K562 (cell line): ENCODE results near the gene ABCF2. TPM values are rescaled to one million over a fixed set of nuclear protein-coding genes. Genes with fewer than 3 reads are reported as not detected.
A peak's percentile ranks its signal among the peaks of the same experiment; 100 is the strongest.

ENCODE experiments used
- CSDE1 ChIP-seq, 2 experiments: fragments of 450-650 bp; IDR thresholded peaks; 2 replicates each; pipeline ENCODE4 v1.6.1; 2016; ENCODE audit warnings: mild to moderate bottlenecking in 1 of 2
- ERF ChIP-seq: fragments of 450-650 bp; formaldehyde crosslinking; IDR thresholded peaks from 2 replicates; pipeline ENCODE4 v1.4.0; 2020; ENCODE audit warnings: mild to moderate bottlenecking, mixed read lengths
- FOXP1 ChIP-seq: sonication (generic); formaldehyde crosslinking; IDR thresholded peaks from 2 replicates; pipeline ENCODE4 v1.8.0; 2022; ENCODE audit warnings: mild to moderate bottlenecking, missing genetic modification reagents
- HMGXB4 ChIP-seq: sonication (generic); formaldehyde crosslinking; IDR thresholded peaks from 2 replicates; pipeline ENCODE4 v1.8.1; 2023; ENCODE audit warnings: mild to moderate bottlenecking, missing genetic modification reagents
- MAZ ChIP-seq, 2 experiments: fragments of 450-650 bp in 1 of 2; sonication (generic) in 1 of 2; formaldehyde crosslinking; IDR thresholded peaks in 1 of 2; conservative IDR thresholded peaks in 1 of 2; 2 replicates each; pipeline versions ENCODE4 v1.4.0 to v1.5.0; 2020; ENCODE audit warnings: mild to moderate bottlenecking in 1 of 2, missing genetic modification reagents in 1 of 2
- MCM7 ChIP-seq, 2 experiments: fragments of 450-650 bp; IDR thresholded peaks; 2 replicates each; pipeline ENCODE4 v1.6.1; 2016 to 2018
- MYNN ChIP-seq, 2 experiments: sonication (generic); formaldehyde crosslinking in 1 of 2; IDR thresholded peaks; 2 replicates each; pipeline versions ENCODE4 v1.5.0 to v1.6.1; 2016 to 2020; ENCODE audit warnings: antibody characterized with exemption in 1 of 2, missing genetic modification reagents in 1 of 2
- NRF1 ChIP-seq, 2 experiments: fragments of 450-650 bp; IDR thresholded peaks in 1 of 2; conservative IDR thresholded peaks in 1 of 2; 2 replicates each; pipeline ENCODE4 v1.6.1; 2014; ENCODE audit warnings: mild to moderate bottlenecking in 2 of 2
- RB1 ChIP-seq: fragments of 450-650 bp; IDR thresholded peaks from 2 replicates; pipeline ENCODE4 v1.6.1; 2017; ENCODE audit warnings: low read depth, mild to moderate bottlenecking
- RBBP5 ChIP-seq: fragments of 200-600 bp; sonication (generic); IDR thresholded peaks from 2 replicates; pipeline ENCODE4 v1.6.1; 2012; ENCODE audit warnings: borderline replicate concordance, mild to moderate bottlenecking, low read length, control low read depth, inconsistent platforms; ENCODE audit not compliant: insufficient read depth, poor library complexity, severe bottlenecking
- SAP30 ChIP-seq: fragments of 200-600 bp; sonication (generic); IDR thresholded peaks from 2 replicates; pipeline ENCODE4 v1.6.1; 2012; ENCODE audit warnings: borderline replicate concordance, low read depth, mild to moderate bottlenecking, moderate library complexity, low read length, control low read depth, inconsistent platforms; ENCODE audit not compliant: insufficient read depth, poor library complexity, severe bottlenecking
- SMAD3 ChIP-seq: fragments of 450-650 bp; formaldehyde crosslinking; conservative IDR thresholded peaks from 2 replicates; pipeline ENCODE4 v1.4.0; 2020; ENCODE audit warnings: mild to moderate bottlenecking
- SNIP1 ChIP-seq: fragments of 450-650 bp; IDR thresholded peaks from 2 replicates; pipeline ENCODE4 v1.7.1; 2017; ENCODE audit warnings: low read depth, mild to moderate bottlenecking
- TAF9B ChIP-seq: fragments of 450-650 bp; IDR thresholded peaks from 2 replicates; pipeline ENCODE4 v1.6.1; 2018; ENCODE audit warnings: mild to moderate bottlenecking; ENCODE audit not compliant: partially characterized antibody
- XRCC5 ChIP-seq: fragments of 200-400 bp; formaldehyde crosslinking; IDR thresholded peaks from 2 replicates; pipeline ENCODE4 v1.6.1; 2017; ENCODE audit warnings: low read depth, mild to moderate bottlenecking, low read length
- ZNF316 ChIP-seq: fragments of 450-650 bp; IDR thresholded peaks from 2 replicates; pipeline ENCODE4 v1.6.1; 2016
- ZNF518B ChIP-seq: fragments of 250-450 bp; sonication (Bioruptor Pico); IDR thresholded peaks from 2 replicates; pipeline ENCODE4 v1.5.0; 2021; ENCODE audit warnings: mild to moderate bottlenecking, moderate library complexity
- ZNF639 ChIP-seq, 2 experiments: fragments of 200-800 bp in 1 of 2; sonication (Bioruptor generic) in 1 of 2; sonication (generic) in 1 of 2; formaldehyde crosslinking in 1 of 2; IDR thresholded peaks in 1 of 2; conservative IDR thresholded peaks in 1 of 2; 2 replicates each; pipeline versions ENCODE4 v1.5.0 to v1.6.1; 2016 to 2020; ENCODE audit warnings: missing compliant biosample characterization in 1 of 2, missing genetic modification characterization in 1 of 2, missing genetic modification reagents in 1 of 2
- polyA plus RNA-seq, 8 experiments: library from polyadenylated mRNA; depleted of rRNA in 4 of 8; stranded (reverse) in 5 of 8; unstranded in 3 of 8; fragments of >200 nt; fragmentation: Nextera tagmentation in 2 of 8; fragmentation: Illumina TruSeq in 1 of 8; extraction: Ambion mirVana in 2 of 8; extraction: Trizol in 1 of 8; gene quantifications; 2 replicates each; pipeline versions ENCODE4 v1.2.1 to v1.2.3, GENCODE V29; 2011 to 2014; ENCODE audit warnings: inconsistent platforms in 1 of 8, missing spikeins in 1 of 8
- total RNA-seq, 7 experiments: library from RNA; depleted of rRNA in 6 of 7; stranded (reverse); fragments of >200 nt in 6 of 7; fragmentation: Illumina TruSeq in 2 of 7; extraction: Trizol in 2 of 7; gene quantifications; 2 replicates each; pipeline versions ENCODE4 v1.2.1 to v1.2.3, GENCODE V29; 2011 to 2021; ENCODE audit warnings: low replicate concordance in 1 of 7

ABCF2 gene
- total and polyA plus RNA-seq, 9 of the 15 experiments (the other 6 are each of a cell fraction or from before 2014, with no cell fraction given) = 62.1 to 224 (median 113) TPM

DNA sequence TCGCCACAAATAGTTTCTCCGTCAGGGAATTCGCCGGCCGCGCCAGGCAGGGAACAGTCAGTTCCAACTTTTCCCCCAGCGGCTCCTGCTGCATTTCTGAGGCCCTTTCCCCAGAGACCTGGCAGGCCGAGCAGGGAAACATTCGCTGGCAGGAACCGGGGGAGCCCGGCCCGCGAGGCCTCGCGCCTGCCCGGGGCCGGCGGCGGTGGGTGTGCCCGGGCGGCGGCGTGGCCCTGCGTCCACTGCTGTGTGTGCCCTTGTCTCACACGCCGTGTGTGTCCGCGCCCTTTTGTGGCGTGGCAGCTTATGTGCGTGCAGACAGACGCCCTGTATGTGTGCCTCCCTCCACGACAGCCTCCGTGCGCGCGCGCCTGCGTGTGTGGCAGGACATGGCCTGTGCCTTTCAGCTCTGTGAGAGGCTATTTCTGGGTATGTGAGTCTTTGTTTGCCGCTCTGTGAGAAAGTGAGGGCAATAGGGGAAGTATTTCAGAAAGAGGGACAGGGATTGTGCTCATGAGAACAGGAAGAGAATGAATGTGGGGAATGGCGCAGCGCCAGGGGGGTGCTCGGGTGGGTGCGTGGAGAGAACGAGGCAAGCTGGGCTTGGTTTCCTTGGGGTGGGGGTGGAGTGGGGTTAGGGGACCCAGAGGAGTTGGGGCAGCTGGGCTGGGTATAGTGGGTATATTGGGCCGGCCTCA, 22.2 kb upstream of the ABCF2 start (continued):
- TF ChIP-seq XRCC5 (no peak), SAP30 (peak; percentile 11), SNIP1 (no peak), RB1 (peak; percentile 13; the same call in 1 of the 2 replicates), CSDE1 (IDR thresholded peaks at IDR 0.05) (no peak), ZNF518B (no peak), MYNN (IDR thresholded peaks at IDR 0.05) (no peak), MYNN (CRISPR knock-in tag; IDR thresholded peaks at IDR 0.05) (no peak), TAF9B (no peak), MCM7 (IDR thresholded peaks at IDR 0.05) (no peak), ERF (CRISPR knock-in tag) (no peak), ZNF639 (CRISPR knock-in tag; conservative IDR thresholded peaks at IDR 0.05 in 1 of 2, IDR thresholded peaks at IDR 0.05 in 1 of 2) (no peak), FOXP1 (0 out of 2 replicates have a peak, but pooled peaks have one; percentile 5), NRF1 (conservative IDR thresholded peaks at IDR 0.05 in 1 of 2, IDR thresholded peaks at IDR 0.05 in 1 of 2) (peak; percentile 80 to 83), HMGXB4 (CRISPR knock-in tag) (0 out of 2 replicates have a peak, but pooled peaks have one; percentile 31), SMAD3 (CRISPR knock-in tag) (no peak), MAZ (CRISPR knock-in tag; conservative IDR thresholded peaks at IDR 0.05 in 1 of 2, IDR thresholded peaks at IDR 0.05 in 1 of 2) (no peak), ZNF316 (no peak), RBBP5 (no peak)
